ENCODE measurements around the gene SPRED2.

SPRED2 gene

DNA sequence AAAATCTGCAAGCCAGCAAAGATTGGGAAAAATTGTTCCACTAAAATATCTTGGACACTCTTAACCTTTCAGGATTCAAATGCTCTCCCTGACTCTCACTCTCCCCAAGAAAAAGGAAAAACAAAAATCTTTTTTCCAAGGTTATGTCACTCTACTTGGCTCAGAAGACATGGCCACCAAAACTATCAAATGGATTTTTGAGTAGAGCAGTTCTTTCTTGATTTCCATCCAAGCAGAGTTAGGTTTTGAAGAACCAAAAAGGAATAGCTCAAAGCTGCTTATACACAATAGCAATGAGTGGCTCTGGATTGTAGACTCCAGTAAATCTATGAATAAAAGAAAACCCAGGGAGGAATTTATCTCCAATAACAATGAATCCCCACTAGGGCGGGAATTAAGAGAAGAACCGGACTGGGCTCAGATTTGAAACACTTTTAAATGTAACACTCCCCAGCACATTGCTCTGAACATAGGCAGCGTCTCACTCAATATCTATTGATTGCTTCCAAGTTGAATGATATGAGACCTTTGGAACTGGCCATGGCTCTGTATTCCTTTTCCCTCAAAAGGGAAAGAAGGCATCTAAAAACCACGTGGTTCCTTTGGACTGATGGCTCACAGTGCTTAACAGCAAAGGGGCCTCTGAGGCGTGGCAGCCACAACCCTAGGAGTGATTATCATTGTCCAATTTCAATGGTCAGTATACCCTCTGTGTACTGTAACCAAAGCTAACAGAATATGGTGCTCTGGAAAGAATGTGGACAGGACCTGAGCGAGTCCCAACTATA, 68.3 kb downstream of the SPRED2 start:
- DNase-seq: no peak

DNA sequence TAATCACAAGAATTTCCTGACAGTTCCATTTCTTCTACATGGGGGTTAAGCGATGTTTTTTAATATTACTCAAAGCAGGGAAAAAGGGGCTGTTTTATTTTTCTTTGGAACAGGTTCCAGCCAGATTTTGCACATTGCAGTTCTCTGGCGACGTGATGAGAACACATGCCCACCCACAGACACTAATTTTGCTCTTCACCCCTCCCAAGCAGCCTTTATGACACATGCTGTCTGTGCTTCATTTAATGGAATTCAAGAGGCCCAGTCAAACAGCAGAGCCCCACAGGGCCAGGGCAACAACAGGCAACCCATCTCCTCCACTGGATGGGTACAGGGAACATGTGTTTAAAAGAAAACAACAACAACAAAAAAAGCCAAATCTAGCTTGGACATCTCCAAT, 70.8 kb downstream of the SPRED2 start:
- no peak for DNase-seq

DNA sequence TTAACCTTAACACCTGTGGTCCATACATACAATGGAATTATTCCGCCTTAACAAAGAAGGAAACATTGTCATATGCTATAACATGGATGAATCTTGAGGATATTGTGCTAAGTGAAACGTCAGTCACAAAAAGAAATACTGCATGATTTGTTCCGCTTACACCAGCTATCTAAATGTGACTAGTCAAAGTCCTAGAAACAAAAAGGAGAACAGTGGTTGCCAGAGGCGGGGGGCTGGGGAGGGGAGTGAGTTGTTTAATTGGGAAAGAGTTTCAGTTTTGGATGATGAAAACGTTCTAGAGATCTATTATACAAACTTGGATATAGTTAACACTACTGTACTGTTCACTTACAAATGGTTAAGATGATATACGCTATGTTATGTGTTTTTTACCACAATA, 72.0 kb downstream of the SPRED2 start:
- DNase-seq: no peak

DNA sequence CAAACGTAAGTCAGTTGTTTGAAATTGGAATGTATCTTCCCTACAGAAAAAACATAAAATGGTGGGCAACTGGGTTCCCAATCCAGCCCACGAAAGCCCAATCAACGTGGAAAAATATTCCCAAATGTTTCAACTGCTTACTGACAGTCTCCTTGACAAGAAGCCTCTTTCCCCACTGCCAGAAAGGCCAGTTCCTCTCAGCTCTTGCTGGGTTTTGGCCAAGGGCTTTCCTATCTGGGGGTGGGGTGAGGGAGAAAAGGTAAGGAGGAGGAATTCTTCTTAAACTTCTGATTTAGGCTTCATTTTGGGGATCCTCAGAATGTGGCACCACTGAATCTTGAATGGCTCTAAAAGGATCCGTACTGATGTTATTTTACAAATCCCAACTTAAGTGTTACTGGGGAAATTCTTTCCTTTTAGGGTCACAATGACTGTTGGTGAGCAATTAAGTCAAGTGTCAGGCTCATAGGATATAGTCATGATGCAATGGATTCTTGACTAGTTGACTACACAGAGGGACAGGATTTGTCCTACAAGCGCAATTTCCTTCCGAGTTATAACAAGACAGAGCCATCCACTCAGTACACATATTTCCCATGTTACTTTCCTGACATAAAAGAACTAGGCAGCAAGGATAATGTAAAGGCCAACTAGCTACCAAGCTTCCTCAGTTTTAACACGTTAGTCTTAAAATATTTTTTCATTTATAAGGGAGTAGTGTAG, 73.6 kb downstream of the SPRED2 start:
- no peak for DNase-seq

DNA sequence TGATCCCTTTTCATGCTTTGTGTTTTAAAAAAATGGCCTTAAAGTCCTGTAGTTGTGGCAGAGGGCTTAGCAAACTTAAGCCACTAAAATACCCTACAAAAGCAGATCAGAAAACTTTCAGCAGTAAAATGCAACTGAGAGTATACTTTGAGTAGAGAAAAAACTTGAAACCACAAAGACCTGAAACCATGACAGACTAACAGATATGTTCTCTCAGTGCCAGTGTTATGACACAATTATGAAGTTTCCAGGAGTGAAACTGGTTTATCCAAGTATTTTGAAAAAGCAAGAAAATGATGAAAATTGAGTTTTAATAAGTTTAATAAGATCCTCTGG, 74.5 kb downstream of the SPRED2 start:
- no peak for DNase-seq

DNA sequence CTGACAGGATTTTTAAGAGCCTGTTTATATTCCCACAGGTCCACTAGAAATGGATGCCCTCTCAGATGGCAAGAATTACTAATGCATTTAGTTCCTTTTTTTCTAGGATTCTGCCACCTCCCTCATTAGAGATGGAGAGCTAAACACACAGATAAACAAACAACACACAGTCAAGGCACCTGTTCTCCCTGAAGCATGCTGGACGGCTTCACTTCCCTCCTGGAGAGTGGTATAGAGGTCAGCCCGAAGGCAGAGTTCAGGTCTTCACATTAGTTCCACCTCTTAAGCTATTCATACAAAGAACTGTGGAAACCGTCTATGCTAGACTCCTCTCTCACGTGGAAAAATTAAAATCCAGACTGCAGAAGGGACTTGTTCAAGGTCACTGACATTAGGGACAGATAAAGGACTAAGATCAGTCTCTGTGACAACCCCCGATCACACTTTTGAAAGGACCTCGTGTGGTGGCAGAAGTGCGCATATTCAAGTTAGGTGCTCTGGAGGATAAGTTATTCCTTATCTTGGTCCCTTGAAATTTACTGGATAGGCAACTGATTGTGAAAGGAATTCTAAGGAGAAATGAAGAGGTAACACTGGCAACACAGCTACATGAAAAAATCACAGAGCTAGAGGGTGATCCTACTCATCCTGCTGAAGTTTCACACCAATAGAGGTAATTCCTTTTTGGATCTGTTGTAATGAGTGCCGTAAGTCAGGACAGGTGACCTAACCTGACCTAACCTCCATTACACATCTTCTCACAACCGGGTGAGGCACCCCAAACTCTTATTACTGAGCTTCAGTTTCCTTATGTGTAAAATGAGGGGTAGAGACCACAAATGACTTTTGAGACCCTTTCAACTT, 75.1 kb downstream of the SPRED2 start:
- no peak for DNase-seq

DNA sequence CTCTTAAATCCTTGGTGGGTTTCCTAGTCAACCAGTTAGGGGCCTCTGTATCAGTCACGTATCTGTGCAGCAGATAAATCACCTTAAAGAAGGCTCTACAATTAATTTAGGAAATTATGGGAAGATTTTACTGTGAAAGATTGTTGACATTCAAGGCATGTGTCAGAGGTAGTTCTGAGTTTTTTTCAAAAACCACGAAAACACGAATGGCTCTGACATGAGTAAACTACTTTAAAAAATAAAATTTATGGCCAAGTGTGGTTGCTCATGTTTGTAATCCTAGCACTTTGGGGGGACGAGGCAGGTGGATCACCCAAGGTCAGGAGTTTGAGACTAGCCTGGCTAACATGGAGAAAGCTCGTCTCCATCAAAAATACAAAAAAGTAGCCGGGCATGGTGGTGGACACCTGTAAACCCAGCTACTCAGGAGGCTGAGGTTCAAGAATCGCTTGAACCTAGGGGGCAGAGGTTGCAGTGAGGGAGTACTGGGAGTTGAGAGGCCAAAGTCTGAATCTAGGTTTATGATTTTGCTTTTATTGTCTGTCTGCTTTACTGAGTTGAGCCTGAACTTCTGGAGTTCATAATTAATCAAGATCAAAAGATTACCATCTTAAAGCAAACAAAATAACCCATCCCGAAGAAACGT, 77.1 kb downstream of the SPRED2 start:
- no peak for DNase-seq

DNA sequence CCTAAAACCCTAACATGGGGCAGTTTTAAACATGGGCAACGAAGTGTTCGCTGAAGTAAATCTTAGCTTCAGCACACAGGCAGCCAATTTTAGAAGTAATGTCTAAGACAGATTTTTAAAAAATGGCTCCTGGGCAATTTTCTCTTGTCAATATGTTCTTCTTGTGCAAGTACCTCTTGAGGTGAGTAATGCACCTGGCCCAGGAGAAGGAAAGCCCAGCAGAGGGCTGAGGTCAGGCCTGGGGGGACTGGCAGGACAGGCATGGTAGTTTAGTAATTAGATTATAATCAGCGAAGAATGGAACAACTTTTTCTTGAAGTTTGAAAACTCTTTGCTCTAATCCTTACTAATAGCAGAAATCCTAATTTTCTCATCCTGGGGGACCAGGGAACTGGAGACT, 77.6 kb downstream of the SPRED2 start:
- DNase-seq: no peak

DNA sequence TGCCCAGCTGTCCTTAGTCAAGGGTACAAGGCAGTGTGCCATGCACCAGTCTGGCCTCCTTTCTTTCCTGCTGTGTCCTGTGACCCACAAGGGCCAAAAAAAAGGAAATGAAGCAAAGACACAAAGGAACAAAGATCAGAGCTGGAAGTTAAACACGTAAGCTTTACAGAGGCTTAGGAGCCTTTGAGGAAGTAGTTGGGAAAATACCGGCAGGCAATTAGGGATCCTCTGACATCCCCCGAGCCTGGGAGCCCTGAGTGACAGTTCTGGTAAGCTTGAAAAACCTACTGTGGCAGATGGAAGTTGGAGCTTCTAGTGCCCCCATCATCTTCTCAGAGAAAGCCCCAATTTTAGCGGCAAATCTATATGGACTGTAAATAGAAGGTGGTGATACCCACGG, 78.5 kb downstream of the SPRED2 start:
- DNase-seq: no peak

DNA sequence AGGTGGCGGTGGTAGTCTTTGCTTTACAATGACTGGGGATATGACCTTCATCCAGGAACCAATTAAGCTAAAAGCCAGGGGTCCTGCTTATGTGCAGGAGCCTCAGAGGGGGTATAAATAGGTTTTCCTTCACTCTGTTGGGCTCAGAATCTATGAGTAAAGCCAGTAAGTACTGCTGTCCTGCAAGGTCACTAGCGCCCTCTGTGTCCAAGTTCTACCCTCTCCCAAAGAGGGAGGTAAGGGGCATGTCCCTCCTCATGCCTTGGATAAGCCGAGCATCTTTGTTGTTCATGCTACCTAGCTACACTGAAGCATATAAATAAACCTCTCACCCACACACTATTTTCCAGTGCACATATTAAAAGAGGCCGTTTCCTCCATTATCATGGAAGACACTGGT, 79.4 kb downstream of the SPRED2 start:
- no peak for DNase-seq

DNA sequence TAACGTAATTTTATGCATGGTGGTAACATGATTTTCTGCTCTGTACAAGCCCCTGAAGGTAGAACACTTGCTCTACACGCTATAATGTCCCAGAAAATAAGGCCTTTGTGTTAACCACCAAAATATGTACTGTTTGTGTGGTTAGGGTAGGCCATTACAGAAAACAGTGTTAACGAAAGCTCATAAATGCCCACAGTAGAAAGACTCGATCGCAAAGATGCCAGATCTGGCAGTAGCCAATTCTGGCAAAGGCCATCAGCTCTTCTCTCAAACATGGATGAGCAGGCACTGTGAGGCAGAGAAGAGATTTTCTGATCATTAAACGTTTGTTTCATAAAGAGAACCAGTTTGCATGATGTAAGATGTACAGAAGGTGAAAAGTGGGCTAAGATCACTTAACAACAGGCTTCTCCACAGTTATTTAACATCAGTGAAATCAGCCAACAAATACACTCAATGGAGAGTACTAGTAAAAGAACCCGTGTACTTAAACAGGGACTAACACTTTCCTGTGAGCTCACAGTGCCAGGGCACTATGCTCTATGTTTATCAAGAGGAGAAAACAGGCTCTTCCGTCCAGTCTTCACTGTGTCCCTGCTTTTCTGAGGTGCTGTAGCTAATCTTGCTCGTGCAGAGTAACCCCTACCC, 80.3 kb downstream of the SPRED2 start:
- DNase-seq: no peak

DNA sequence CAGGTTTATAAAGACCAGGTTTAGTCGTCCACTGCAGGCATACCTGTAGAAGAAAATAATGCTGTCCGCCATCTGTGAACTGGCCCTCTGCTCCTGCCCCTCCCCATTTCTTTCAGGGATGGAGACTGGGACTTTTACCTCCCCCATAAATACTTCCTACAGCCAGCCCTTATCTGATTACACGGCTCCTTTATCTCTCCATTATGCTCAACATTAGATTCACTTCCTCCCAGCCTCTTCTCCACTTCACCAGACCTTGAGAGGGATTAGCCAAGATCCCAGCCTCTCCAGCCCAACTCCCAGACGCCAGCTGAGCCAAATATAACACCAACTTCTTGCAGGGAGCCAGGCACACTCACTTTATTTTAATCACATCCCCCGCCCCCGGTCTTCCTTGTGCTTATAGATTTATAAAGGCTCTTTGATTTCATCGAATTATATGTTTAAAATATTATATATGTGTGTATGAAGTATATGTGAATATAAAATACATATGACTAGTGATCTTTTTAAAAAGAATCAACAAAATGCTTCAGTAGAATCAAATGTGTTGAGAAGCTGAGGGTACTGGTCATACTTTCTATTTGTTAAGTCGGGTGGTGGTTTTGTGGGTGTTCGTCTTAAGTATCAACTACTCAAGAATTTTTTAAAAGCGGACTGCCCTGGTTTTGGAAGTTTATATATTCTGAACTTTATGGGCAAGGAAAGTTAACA, 81.0 kb downstream of the SPRED2 start:
- DNase-seq: no peak

DNA sequence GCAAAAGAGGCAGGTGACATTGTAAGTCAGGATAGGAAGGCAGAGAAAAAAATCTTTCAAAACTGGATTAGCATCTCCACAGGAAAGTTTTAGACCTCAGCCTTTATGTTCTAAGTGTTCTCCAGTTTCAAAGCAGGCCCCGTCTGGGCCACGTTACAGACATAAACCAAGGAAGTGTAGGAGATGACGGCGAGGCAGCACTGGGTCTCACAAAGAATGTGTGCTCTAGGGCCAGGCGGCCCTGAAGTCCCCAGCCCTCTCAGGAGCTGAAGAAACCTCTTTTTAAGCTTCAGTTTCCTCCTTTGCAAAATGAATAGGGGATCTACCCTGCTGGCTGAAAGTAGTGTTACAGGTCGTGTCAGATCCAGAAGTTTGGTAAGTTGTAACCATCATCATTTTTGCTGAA, 81.7 kb downstream of the SPRED2 start:
- DNase-seq: no peak

DNA sequence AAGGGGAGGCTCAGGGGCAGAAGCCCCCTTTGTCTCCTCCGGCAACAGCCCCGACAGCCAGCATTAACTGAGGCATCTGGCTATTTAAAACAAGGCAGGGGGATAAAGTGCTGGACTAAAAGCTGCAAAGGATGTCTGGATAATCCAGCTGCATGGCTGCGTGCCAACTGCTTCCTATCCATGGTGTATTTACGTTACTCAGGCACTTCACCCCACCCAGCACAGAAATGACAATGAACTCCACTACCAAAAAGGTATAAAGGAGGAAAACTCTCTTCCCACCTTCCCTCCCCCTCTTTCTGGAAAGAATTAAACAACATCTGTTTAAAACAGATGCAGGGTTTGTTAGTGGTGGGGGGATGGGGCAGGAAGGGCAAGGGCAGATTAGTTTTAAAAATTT, 82.5 kb downstream of the SPRED2 start:
- no peak for DNase-seq

DNA sequence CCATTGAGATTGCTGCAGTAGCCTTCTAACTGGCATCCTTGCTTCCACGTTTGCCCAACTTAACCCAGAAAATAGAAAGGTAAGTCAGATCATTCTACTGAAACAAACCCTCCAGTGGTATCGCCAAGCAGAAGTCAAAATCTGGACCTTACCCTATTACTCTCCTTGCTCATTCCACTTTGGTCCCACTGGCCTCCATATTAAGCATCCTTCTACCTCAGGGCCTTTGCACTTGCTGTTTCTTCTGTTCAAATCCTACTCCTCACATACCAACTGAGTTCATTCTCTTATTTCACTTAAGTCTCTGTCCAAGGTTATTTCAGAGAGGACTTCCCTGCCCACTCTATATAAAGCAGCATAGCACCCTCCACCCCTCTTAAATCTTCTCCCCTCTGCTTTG, 84.5 kb downstream of the SPRED2 start:
- DNase-seq: no peak

DNA sequence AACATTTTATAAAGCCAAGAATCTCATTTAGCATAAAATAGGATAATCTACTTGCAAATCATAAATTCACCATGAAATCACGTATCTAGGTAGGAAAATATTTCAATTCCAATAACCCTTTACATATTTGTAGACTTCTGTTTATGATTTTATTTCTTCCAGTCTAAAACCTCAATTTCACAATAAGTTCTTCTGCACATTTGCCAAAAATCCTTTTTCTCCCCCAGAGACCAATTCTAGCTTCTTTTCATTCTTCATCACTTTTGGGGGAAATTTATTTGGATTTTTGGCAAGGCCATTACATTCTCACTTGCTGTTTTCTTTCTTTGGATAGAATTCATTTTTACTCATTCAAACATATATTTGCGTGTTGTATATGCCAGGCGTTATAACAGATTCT, 86.8 kb downstream of the SPRED2 start:
- no peak for DNase-seq

DNA sequence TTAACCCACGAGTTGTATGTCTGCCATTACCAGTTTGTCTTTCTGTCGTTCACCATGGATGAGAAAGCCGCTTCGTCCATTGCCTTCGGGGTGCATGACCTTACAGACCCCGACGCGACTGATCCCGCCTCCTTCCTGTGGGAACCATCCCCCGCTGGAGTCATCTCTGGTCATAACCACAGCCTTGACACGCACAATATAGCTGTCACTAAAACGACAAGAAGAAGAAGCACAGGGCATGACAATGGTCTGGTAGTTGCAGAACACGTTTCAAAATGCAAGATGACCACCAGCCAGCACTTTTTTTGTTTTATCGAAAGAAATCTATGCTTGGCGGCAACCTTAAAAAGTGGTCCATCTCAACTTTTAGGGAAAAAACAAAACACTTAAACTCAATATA, 87.7 kb downstream of the SPRED2 start:
- no peak for DNase-seq

DNA sequence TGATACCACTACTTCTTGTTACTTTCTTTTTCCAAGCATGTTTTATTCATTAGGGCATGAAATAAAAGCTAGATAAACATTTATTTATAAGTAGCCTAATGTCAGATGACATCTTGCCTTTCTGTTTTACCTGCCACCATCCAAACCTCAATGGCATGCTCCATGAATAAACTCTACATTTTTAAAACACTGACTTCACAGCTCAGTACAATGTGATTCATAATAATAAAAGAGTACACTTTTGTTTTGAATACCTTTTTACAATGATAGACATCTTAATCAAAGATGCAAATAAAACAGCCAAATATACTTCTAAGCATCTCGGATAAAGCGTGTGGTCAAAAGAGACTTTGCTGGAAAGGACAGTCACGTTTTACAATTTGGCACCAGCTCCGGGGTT, 88.2 kb downstream of the SPRED2 start:
- DNase-seq: no peak

DNA sequence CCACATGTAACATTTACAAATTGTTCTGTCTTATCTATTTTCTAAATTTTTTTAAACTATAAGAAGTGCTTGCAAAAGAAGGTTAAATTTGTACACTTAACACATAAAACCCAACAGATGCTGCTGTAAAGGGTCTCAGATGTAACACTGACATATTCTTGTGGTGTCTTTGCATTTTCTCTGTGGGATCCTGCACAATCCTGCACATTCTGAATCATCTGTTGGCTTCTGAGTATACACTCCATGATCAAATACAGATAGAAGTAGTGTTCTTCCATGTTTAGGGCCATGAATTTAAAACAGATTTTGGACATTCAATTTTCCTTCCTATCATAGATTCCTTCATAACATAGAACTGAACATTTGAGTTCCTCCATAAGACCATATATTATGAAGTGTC, 89.0 kb downstream of the SPRED2 start:
- DNase-seq: no peak

DNA sequence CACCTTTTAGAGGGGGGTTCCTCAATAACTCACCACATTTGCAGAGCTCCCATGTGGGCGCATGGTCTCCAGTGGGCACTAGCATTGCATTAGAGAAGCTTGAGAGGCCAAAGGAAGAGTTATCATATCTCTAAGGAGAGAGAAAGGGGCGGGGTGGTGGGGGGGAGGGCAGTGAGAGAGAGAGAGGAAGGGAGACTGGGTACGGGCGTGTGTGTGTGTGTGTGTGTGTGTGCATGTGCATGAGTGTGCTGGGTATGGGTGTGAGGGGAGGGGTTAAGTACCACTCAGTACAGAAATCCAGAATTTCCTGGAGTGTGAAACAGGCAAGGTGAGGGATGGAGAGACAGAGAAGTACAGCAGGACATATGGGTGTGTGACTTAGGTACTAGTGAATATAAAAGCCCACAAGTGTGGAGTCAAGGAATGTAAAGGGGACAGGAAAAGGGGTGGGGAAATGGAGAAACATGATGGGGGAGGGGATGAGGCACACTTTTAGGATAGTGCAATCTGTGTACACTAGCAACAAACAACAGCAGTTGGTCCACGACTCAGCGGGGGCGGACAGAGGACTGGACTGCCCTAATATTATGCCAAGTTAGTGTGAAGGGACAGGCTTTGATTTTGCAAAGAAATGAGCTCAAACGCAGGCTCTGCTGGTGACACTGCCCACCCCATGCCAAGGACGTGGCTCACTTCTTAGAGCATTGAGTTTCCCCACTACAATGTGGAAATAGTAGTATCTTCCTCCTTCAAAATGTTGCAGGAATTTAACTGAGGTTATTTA, 91.3 kb downstream of the SPRED2 start:
- no peak for DNase-seq

DNA sequence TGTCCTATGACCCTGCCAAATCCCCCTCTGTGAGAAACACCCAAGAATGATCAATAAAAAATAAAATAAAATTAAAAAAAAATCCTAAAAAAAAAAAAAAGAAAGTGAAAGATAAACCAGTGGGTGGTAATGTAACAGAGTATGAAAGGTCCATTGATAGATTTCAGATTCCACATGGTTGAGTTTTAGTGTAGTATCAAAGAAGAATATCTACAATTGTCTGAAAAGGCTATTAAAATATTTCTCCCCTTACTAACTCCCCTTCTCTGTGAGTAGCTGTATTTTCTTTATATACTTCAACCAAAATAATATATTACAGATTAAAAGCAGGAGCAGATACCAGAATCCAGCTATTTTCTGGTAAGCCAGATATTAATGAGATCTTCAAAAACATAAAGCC, 92.8 kb downstream of the SPRED2 start:
- DNase-seq: no peak
